Glutamatergic neuron (in vitro differentiated cells): ENCODE data around the gene ADGRD1. TPM values are rescaled to one million over a fixed set of nuclear protein-coding genes. Genes with fewer than 3 reads are reported as not detected.
"Not testable (repeated sequence)": the region's sequence is repeated elsewhere in the genome, so short reads cannot be mapped to it uniquely, and the experiment has no call there.

ENCODE experiments used
- DNase-seq: peaks from one replicate; pipeline ENCODE4 v3.0.0; 2022
- H3K27ac Mint-ChIP-seq: one replicate; pipeline ENCODE4 v1.8.0; 2020; ENCODE audit warnings: mild to moderate bottlenecking, mixed read lengths, inconsistent platforms; ENCODE audit not compliant: unreplicated experiment
- H3K27me3 Mint-ChIP-seq: one replicate; pipeline ENCODE4 v1.8.0; 2020; ENCODE audit warnings: mild to moderate bottlenecking, moderate library complexity, mixed read lengths, inconsistent platforms; ENCODE audit not compliant: unreplicated experiment
- H3K36me3 Mint-ChIP-seq: one replicate; pipeline ENCODE4 v1.8.0; 2020; ENCODE audit warnings: mild to moderate bottlenecking, mixed read lengths, inconsistent platforms; ENCODE audit not compliant: unreplicated experiment
- H3K4me1 Mint-ChIP-seq: one replicate; pipeline ENCODE4 v1.8.0; 2020; ENCODE audit warnings: mild to moderate bottlenecking, low read depth, mixed read lengths, inconsistent platforms; ENCODE audit not compliant: unreplicated experiment
- H3K4me3 Mint-ChIP-seq: one replicate; pipeline ENCODE4 v1.8.0; 2020; ENCODE audit warnings: mild to moderate bottlenecking, mixed read lengths, inconsistent platforms; ENCODE audit not compliant: unreplicated experiment
- H3K9me3 Mint-ChIP-seq: one replicate; pipeline ENCODE4 v1.8.0; 2020; ENCODE audit warnings: mild to moderate bottlenecking, moderate library complexity, mixed read lengths, inconsistent platforms; ENCODE audit not compliant: unreplicated experiment
- long read RNA-seq: library from polyadenylated mRNA; unstranded; transcript quantifications from one replicate; pipeline ENCODE4 v2.0.0, GENCODE V29; 2020; ENCODE audit not compliant: unreplicated experiment
- total RNA-seq: library from RNA; stranded (reverse); fragmentation: NEBNext Ultra II Directional; extraction: Animal tissue kit (Norgen Biotek cat#: 25700); gene quantifications from one replicate; pipeline ENCODE4 v1.2.1, GENCODE V29; 2021; ENCODE audit not compliant: unreplicated experiment
- TF ChIP-seq, protein P1 (sequence below): fragments of 200-600 bp; sonication (generic); IDR thresholded peaks from one replicate; pipeline ENCODE4 v1.5.0; 2021; ENCODE audit not compliant: partially characterized antibody, unreplicated experiment

Gene ADGRD1
- 0.96 TPM for total RNA-seq
- long read RNA-seq: 0 reads

DNA sequence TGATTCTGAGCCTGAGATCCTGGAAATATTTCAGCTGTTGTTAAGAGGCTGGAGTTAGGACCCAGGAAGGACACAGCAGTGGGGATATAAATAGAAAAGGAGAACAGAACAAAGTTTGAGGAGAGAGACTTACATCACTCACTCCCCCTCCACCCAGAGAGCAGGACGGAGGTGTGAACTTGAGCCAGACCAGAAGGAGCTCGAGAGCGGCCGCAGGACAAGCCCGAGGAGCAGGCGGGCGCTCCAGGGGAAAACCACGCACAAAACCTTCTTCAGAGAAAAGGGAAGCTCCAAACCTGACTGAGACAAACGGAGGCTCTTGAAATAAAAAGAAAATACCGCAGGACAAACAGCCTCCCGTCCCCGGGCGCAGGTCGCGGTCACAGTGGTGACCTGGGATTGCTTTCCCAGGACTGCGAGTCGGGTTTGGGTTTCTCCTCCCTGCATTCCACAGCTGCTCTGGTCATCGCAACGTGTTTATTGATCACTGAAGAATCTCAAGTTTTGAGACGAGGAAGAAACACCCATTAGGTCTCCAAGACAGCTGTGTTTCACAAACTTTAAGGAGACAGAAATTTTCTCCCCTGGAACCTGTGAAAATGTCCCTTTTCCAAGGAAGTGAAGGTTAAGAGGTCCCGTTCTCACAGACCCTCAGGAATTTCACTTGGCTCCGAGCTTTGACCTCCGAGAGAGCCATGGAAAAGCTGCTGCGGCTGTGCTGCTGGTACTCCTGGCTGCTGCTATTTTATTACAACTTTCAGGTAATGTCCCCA, at the start of gene ADGRD1:
ADGRD1 (plus strand) TSS at position 137 of the 773 bp plus-strand sequence; CDS start at position 696, 559 bp downstream.
- TF ChIP-seq, protein P1, sequence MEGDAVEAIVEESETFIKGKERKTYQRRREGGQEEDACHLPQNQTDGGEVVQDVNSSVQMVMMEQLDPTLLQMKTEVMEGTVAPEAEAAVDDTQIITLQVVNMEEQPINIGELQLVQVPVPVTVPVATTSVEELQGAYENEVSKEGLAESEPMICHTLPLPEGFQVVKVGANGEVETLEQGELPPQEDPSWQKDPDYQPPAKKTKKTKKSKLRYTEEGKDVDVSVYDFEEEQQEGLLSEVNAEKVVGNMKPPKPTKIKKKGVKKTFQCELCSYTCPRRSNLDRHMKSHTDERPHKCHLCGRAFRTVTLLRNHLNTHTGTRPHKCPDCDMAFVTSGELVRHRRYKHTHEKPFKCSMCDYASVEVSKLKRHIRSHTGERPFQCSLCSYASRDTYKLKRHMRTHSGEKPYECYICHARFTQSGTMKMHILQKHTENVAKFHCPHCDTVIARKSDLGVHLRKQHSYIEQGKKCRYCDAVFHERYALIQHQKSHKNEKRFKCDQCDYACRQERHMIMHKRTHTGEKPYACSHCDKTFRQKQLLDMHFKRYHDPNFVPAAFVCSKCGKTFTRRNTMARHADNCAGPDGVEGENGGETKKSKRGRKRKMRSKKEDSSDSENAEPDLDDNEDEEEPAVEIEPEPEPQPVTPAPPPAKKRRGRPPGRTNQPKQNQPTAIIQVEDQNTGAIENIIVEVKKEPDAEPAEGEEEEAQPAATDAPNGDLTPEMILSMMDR: no peak
- no peak for DNase-seq
- Mint-ChIP-seq H3K27ac (no peak within 1 kb of the TSS), H3K36me3 (peaks cover 8% of the 10 kb centered on the region), H3K4me3 (no peak within 1 kb of the TSS), H3K9me3 (no peaks in the 10 kb centered on the region), H3K4me1 (peaks cover 7% of the 10 kb centered on the region), H3K27me3 (peaks cover 3% of the 10 kb centered on the region)

DNA sequence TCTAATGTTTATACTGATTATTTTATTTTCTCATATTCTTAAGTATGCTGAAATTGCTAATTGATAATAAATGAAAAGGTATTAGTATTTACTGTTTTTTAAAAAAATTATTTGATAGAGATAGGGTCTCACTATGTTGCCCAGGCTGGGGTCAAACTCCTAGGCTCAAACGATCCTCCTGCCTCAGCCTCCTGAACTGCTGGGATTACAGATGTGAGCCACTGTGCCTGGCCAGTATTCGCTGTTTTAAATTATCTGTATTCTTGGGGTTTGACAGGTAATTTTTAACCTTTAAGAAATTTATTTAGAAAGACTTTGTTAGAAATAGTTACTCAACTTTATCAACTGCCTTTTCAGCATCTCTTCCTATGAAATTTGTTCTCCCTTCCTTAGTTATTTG, 49.6 kb upstream of the ADGRD1 start:
- Mint-ChIP-seq H3K9me3 (no peaks in the 10 kb centered on the region), H3K27ac (no peak overlapping the region), H3K4me1 (no peaks in the 10 kb centered on the region), H3K27me3 (no peaks in the 10 kb centered on the region), H3K36me3 (no peaks in the 10 kb centered on the region), H3K4me3 (no peak overlapping the region)
- DNase-seq: no peak
- TF ChIP-seq, protein P1: no peak

DNA sequence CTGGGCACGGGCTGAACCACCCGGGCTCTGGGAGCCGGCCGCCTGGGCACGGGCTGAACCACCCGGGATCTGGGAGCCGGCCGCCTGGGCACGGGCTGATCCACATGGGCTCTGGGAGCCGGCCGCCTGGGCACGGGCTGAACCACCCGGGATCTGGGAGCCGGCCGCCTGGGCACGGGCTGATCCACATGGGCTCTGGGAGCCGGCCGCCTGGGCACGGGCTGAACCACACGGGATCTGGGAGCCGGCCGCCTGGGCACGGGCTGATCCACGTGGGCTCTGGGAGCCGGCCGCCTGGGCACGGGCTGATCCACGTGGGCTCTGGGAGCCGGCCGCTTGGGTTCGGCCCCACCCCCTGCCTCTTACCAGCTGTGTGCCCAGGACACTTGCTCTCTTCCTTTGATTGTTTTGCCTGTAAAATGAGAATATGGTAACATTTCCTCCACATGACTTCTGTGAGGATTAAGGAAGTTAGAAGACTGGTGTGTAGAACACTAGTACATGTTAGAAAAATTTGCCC, 48.7 kb upstream of the ADGRD1 start:
- H3K36me3 Mint-ChIP-seq, DNase-seq, H3K4me1 Mint-ChIP-seq, H3K27me3 Mint-ChIP-seq, H3K27ac Mint-ChIP-seq, H3K9me3 Mint-ChIP-seq, H3K4me3 Mint-ChIP-seq: not testable (repeated sequence)

DNA sequence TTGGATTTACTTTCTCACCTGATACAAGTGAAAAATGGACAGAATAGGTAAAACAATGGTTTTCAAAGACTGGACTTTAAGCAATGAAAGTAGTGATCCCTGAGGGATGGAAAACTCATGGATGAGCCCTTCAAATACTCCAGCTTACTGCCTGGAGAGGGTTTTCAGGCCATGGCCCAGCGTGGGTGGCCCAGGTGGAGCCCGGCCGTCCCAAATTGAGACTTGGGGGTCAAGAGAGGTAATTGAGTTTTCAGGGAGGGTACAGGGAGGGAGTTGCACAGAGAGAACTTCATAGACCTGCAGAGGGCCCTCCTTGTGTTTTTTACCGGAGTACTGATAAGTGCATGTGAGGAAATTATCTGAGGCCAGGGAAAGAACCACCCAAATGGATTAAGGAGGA, 44.6 kb upstream of the ADGRD1 start:
- H3K4me1 Mint-ChIP-seq: no peaks in the 10 kb centered on the region

DNA sequence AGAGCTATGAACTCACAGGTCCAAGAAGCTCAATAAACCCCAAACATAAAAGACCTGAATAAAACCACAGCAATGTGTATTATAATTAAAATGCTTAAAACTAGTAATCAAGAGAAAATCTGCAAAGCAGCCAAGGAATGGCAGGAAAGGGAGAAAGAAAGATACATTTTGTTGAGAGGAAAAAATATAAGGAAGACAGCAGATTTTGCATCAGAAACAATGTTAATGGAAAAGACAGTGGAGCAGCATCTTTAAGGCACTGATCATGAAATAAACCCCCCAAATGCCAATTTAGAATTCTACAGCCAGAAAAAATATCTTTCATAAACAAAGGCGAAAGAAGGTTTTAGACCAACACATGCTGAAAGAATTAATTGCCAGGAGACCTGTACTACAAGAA, 42.5 kb upstream of the ADGRD1 start:
- DNase-seq: no peak
- Mint-ChIP-seq H3K9me3 (peaks cover 5% of the 10 kb centered on the region), H3K27ac (no peak overlapping the region), H3K27me3 (no peaks in the 10 kb centered on the region), H3K4me3 (no peak overlapping the region), H3K36me3 (peaks cover 15% of the 10 kb centered on the region), H3K4me1 (peaks cover 2% of the 10 kb centered on the region)
- TF ChIP-seq, protein P1: no peak

More for the DNA sequence above, 44.6 kb upstream of the ADGRD1 start:
- peaks cover 15% of the 10 kb centered on the region for H3K36me3 Mint-ChIP-seq
- H3K27ac Mint-ChIP-seq: no peak overlapping the region
- peaks cover 5% of the 10 kb centered on the region for H3K9me3 Mint-ChIP-seq
- H3K4me3 Mint-ChIP-seq: no peak overlapping the region
- H3K27me3 Mint-ChIP-seq: no peaks in the 10 kb centered on the region
- DNase-seq: no peak
- TF ChIP-seq, protein P1: no peak
